GM21423 (cell line): Measurements from ENCODE around the gene ZC2HC1B.
"Not testable (repeated sequence)": the region's sequence is repeated elsewhere in the genome, so short reads cannot be mapped to it uniquely, and the experiment has no call there.

ENCODE experiments used
- ATAC-seq: cut with Tn5 transposase; IDR thresholded peaks from one replicate; pipeline ENCODE4 v1.9.1; 2021; ENCODE audit warnings: mild to moderate bottlenecking, moderate library complexity; ENCODE audit not compliant: unreplicated experiment

The ZC2HC1B gene

GRCh38 chr6:143864234-143864633 is at the start of gene ZC2HC1B:
TSS of gene ZC2HC1B (plus strand) at chr6:143864474. CDS start at chr6:143864540, 66 bp downstream.
- ATAC-seq = no peak

GRCh38 chr6:143817621-143818020 is 46.7 kb upstream of the ZC2HC1B start:
- ATAC-seq = no peak

- ATAC-seq = no peak
Measured at GRCh38 chr6:143821359-143821758, 42.9 kb upstream of the ZC2HC1B start.

- ATAC-seq = no peak
Measured at GRCh38 chr6:143822584-143823024, 41.7 kb upstream of the ZC2HC1B start.

- ATAC-seq = no peak
Measured at GRCh38 chr6:143823548-143823947, 40.7 kb upstream of the ZC2HC1B start.

GRCh38 chr6:143828572-143828971 is 35.7 kb upstream of the ZC2HC1B start:
- ATAC-seq = no peak

- no peak for ATAC-seq
Measured at GRCh38 chr6:143836150-143836549, 28.1 kb upstream of the ZC2HC1B start.

GRCh38 chr6:143838395-143838794 is 25.9 kb upstream of the ZC2HC1B start:
- no peak for ATAC-seq

GRCh38 chr6:143839196-143839595 is 25.1 kb upstream of the ZC2HC1B start:
- no peak for ATAC-seq

- no peak for ATAC-seq
Measured at GRCh38 chr6:143840595-143841265, 23.5 kb upstream of the ZC2HC1B start.

GRCh38 chr6:143842461-143842901 is 21.8 kb upstream of the ZC2HC1B start:
- no peak for ATAC-seq

GRCh38 chr6:143842902-143843676 is 21.2 kb upstream of the ZC2HC1B start, which contains the start of gene LTV1:
TSS of gene LTV1 (plus strand) at chr6:143843338. CDS start at chr6:143843478, 140 bp downstream.
- peak; percentile 100 for ATAC-seq

- ATAC-seq = peak; percentile 5
Measured at GRCh38 chr6:143843677-143843999, 20.6 kb upstream of the ZC2HC1B start.

GRCh38 chr6:143844006-143844405 is 20.3 kb upstream of the ZC2HC1B start:
- no peak for ATAC-seq

GRCh38 chr6:143845033-143845432 is 19.2 kb upstream of the ZC2HC1B start:
- ATAC-seq = no peak

- ATAC-seq = not testable (repeated sequence)
Measured at GRCh38 chr6:143851706-143852105, 12.6 kb upstream of the ZC2HC1B start.

GRCh38 chr6:143855057-143855456 is 9.2 kb upstream of the ZC2HC1B start:
- ATAC-seq = not testable (repeated sequence)

GRCh38 chr6:143856762-143857161 is 7.5 kb upstream of the ZC2HC1B start:
- not testable (repeated sequence) for ATAC-seq

- no peak for ATAC-seq
Measured at GRCh38 chr6:143857651-143858050, 6.6 kb upstream of the ZC2HC1B start.

GRCh38 chr6:143859891-143860660 is 4.2 kb upstream of the ZC2HC1B start:
- no peak for ATAC-seq

GRCh38 chr6:143863771-143864170 is 503 bp upstream of the ZC2HC1B start:
- ATAC-seq = no peak
